A673 (cell line): ENCODE data around the gene DMD. TPM values are rescaled to one million over a fixed set of nuclear protein-coding genes. Genes with fewer than 3 reads are reported as not detected.

Experiments used
- BruUV-seq: library from RNA; stranded (reverse); fragments of 400-500 nt; replicated peaks from 2 replicates; lab custom pipeline; 2021; lab: Mats Ljungman, UMichigan
- CTCF ChIA-PET: fragments of 300-600 bp; sonication (Branson Sonifier 250); formaldehyde crosslinking; loops from one replicate; lab custom pipeline; 2022; ENCODE audit warnings: antibody characterized with exemption; lab: Charles Lee
- POLR2A ChIA-PET: fragments of 300-600 bp; sonication (Branson Sonifier 250); formaldehyde crosslinking; loops from one replicate; lab custom pipeline; 2022; ENCODE audit warnings: antibody characterized with exemption; ENCODE audit not compliant: low non-redundant PET; lab: Charles Lee
- DNase-seq: peaks from one replicate; pipeline ENCODE4 v3.0.0-alpha.2; 2015; ENCODE audit warnings: low spot score
- H3K27ac ChIP-seq: fragments of 200-600 bp; sonication (generic); 2 replicates; pipeline ENCODE4 v1.5.1; 2016; ENCODE audit warnings: mixed run types, low read depth, mild to moderate bottlenecking, mixed read lengths, antibody characterized with exemption, low read length; ENCODE audit not compliant: poor library complexity, severe bottlenecking
- H3K27me3 ChIP-seq: fragments of 200-600 bp; sonication (generic); replicated peaks from 2 replicates; pipeline ENCODE4 v1.6.1; 2017; ENCODE audit warnings: mixed run types, low read depth, mild to moderate bottlenecking, mixed read lengths, antibody characterized with exemption, low read length; ENCODE audit not compliant: insufficient read depth, poor library complexity
- H3K36me3 ChIP-seq: fragments of 200-600 bp; sonication (generic); 2 replicates; pipeline ENCODE4 v1.6.1; 2016; ENCODE audit warnings: mixed run types, mild to moderate bottlenecking, mixed read lengths, antibody characterized with exemption, low read length; ENCODE audit not compliant: insufficient read depth, poor library complexity, severe bottlenecking
- H3K4me1 ChIP-seq: fragments of 200-600 bp; sonication (generic); 2 replicates; pipeline ENCODE4 v1.6.1; 2017; ENCODE audit warnings: mixed run types, mild to moderate bottlenecking, mixed read lengths, antibody characterized with exemption, low read length; ENCODE audit not compliant: insufficient read depth, poor library complexity, severe bottlenecking
- H3K4me3 ChIP-seq: fragments of 200-600 bp; sonication (generic); 2 replicates; pipeline ENCODE4 v1.5.1; 2016; ENCODE audit warnings: low read depth, mixed run types, mild to moderate bottlenecking, mixed read lengths, low read length; ENCODE audit not compliant: poor library complexity, severe bottlenecking
- H3K9me3 ChIP-seq: fragments of 200-600 bp; sonication (generic); 2 replicates; pipeline ENCODE4 v1.6.1; 2016; ENCODE audit warnings: mixed run types, low read depth, mild to moderate bottlenecking, mixed read lengths, antibody characterized with exemption, low read length; ENCODE audit not compliant: poor library complexity, severe bottlenecking
- CTCF ChIP-seq: fragments of 300-800, 200-600 bp; sonication (generic); conservative IDR thresholded peaks from 2 replicates; pipeline ENCODE4 v1.5.1; 2017; ENCODE audit warnings: low read depth, mild to moderate bottlenecking, antibody characterized with exemption, low read length, moderate library complexity, mixed read lengths
- EZH2 ChIP-seq: fragments of 200-600 bp; sonication (generic); IDR thresholded peaks from 2 replicates; pipeline ENCODE4 v1.6.1; 2017; ENCODE audit warnings: borderline replicate concordance, low read depth, mild to moderate bottlenecking, mixed read lengths, antibody characterized with exemption, low read length; ENCODE audit not compliant: poor library complexity, severe bottlenecking
- intact Hi-C: fragments of 100-400 bp; cut with micrococcal nuclease; formaldehyde crosslinking; loops from one replicate; pipeline ENCODE4 v1.10.0; 2022; ENCODE audit not compliant: unreplicated experiment
- total RNA-seq: library from RNA; stranded (reverse); gene quantifications from 2 replicates; pipeline ENCODE4 v1.2.3, GENCODE V29; 2021

Gene DMD
- total RNA-seq, 1 experiment from 2014 or later, result 5.4 TPM

- no peaks in the 10 kb centered on the region for H3K36me3 ChIP-seq
- no peak for TF ChIP-seq EZH2
- TF ChIP-seq CTCF, result no peak
- intact Hi-C loops, result no loop called here
- POLR2A ChIA-PET, result no interaction called here
- CTCF ChIA-PET, result no interaction called here
- no TSS peak for BruUV-seq
- no peak for DNase-seq
- no peaks in the 10 kb centered on the region for H3K9me3 ChIP-seq
- H3K4me1 ChIP-seq, result no peaks in the 10 kb centered on the region
- H3K27ac ChIP-seq, result no peak overlapping the region
- H3K27me3 ChIP-seq, result no peaks in the 10 kb centered on the region
- H3K4me3 ChIP-seq, result no peak overlapping the region
These were observed 1978.8 kb downstream of the DMD start for GRCh38 chrX:31232506-31232905.

DNA sequence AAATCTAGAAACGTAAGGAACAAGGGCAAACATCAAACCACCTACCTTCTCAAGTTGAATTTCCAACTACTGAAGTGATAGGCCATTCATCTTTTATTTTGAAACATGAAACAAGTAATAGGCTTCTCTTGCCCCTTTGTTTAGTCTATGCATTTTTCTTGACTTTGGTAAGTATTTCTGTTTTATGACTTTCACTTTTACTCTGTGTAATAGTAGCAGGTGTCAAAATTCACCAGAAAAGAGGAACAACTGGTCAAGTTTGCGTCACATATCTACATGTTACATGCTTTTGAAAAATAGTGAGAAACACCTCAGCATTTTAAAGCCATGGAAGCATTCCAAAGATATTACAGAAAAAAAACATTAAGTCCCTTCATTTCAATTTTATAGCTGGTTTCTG, 1982.4 kb downstream of the DMD start:
- no peaks in the 10 kb centered on the region for H3K27me3 ChIP-seq
- POLR2A ChIA-PET, result no interaction called here
- no peaks in the 10 kb centered on the region for H3K4me1 ChIP-seq
- H3K4me3 ChIP-seq, result no peak overlapping the region
- CTCF ChIA-PET, result no interaction called here
- TF ChIP-seq EZH2, result no peak
- TF ChIP-seq CTCF, result no peak
- H3K27ac ChIP-seq, result no peak overlapping the region
- DNase-seq, result no peak
- no peaks in the 10 kb centered on the region for H3K9me3 ChIP-seq
- intact Hi-C loops, result no loop called here
- BruUV-seq, result no TSS peak
- no peaks in the 10 kb centered on the region for H3K36me3 ChIP-seq

DNA sequence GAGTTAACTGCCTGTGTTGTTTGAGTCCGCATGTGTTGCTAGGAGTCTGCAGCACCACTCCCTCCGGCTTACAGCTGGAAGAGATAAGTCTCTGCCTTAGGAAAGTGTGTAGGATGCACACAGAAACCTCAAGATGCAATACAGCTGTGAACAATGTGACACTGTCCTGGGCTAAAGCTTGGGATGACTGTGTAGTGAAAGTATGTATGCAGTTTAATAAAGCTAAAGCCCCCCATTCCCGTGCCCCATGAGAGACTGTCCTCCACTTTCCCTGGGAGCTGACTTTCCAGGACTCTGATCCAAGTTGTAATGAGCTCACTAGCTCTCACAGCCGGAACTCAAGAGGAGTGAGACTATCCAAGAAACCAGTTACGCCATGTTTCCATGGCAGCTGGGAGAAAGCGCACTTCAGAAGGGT, 1982.9 kb downstream of the DMD start:
- no peaks in the 10 kb centered on the region for H3K4me1 ChIP-seq
- TF ChIP-seq EZH2, result no peak
- no peak for TF ChIP-seq CTCF
- no peak overlapping the region for H3K4me3 ChIP-seq
- no peaks in the 10 kb centered on the region for H3K36me3 ChIP-seq
- no peaks in the 10 kb centered on the region for H3K9me3 ChIP-seq
- intact Hi-C loops, result no loop called here
- CTCF ChIA-PET, result no interaction called here
- DNase-seq, result no peak
- H3K27me3 ChIP-seq, result no peaks in the 10 kb centered on the region
- POLR2A ChIA-PET, result no interaction called here
- no peak overlapping the region for H3K27ac ChIP-seq
- BruUV-seq, result no TSS peak
